HG03159 (cell line): ENCODE measurements around the gene PLCB2.

Experiments
- ATAC-seq: cut with Tn5 transposase; IDR thresholded peaks from one replicate; pipeline ENCODE4 v1.9.1; 2021; ENCODE audit warnings: mild to moderate bottlenecking, moderate library complexity; ENCODE audit not compliant: unreplicated experiment

PLCB2 gene

GRCh38 chr15:40325700-40326099, 18.0 kb upstream of the PLCB2 start:
- no peak for ATAC-seq

DNA sequence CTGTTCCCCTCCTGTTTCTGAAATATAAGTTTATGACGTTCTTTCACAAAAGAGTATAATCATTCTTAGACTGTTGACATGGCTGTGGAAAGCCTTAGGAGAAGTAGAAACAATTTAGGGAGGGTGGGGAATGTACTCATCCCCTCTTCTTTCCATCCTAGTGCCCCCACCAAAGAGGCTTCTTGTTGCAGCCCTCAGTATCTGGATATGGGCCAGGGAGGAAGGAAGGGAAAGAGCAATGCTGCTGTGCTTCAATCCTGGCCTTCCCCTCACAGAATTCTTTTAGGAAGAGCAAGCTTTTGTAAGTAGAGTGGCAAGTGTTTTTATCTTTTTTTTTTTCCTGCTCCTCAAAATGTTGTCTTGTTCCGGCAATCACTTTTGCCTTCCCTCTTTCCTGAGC, 17.5 kb upstream of the PLCB2 start:
- no peak for ATAC-seq

DNA sequence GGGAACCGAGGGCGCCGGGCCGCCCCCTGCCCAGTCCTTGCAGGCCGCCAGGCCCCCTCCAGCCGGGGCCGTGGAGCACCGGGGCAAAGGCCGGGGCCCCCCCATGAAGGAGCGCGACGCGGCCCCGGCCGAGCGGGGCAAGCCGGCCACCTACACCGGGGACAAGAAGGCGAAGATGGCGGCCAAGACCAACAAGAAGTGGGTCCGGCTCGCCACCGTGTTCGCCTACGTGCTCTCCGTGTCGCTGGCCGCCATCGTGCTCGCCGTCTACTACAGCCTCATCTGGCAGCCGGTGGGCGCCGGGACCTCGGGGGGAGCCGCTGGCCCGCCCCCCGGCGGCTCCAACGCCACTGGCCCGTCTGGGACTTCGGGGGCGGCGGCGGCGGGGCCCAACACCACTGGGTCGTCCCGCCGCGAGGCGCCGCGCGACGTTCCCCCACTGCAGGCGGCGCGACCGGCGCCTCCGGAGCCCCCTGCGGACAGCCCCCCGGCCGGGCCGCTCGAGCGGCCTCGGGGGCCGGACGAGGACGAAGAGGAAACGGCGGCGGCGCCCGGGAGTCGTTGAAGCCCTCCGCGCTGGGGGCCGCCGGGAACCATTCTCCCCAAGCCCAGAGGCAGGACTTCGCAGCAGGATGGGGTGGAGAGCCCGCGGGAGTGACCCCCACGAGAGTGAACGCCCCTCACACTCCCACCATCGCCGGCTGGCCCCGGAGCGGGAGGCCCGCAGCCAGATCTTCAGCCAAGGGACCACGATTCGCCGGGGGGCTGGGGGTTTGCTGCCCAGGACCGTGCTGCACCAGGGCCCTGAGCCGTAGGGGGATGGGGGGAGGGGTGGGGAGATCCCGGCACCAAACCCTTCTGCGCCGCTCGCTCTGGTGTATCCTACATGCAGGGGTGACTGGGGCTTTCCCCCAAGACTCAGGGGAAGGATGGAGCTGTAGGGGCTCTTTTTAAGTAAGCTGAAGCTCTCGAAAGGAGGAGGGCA, 16.5 kb upstream of the PLCB2 start:
- ATAC-seq, result peak; percentile 4

GRCh38 chr15:40323239-40323952, 15.7 kb upstream of the PLCB2 start, which contains the start of gene INAFM2:
Gene INAFM2 (plus strand): TSS chr15:40323692. CDS start chr15:40324056, 364 bp downstream.
- ATAC-seq, result peak; percentile 89

DNA sequence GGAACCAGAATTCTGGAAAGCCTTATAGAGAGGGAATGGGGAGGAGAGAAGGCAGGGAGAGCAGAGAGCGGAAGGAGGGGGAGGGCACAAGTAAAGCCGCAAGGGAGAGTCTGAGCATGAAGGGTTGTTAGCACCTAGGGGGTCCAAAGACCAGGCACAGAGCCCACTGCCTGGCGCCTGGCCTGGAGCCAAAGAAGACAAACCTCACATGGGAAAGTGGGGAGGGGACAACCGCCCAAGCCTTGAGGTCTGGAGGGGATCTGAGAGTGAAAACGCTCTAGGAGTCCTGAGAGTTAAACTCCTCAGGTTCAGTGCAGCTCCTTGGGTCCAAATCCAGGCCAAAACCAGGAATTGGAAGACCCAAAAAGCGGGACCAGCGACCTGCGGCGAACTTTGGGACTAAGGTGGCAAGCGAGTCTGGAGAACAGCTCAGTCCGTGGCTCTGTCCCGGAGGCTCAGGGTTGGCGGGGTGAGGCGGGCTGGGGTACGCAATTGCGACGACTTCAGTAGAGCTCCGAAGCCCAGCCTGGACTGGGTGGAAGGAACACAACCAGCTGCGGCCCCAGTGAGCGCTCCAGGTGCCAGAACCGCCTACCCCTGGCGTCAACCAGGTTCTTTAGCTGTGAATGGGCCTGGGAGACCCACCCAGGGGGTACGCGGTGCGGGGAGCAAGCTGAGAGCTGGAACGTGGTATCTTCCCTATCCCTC, 14.9 kb upstream of the PLCB2 start:
- ATAC-seq, result no peak

- ATAC-seq, result no peak
Observed at GRCh38 chr15:40320931-40321371, 13.2 kb upstream of the PLCB2 start.

DNA sequence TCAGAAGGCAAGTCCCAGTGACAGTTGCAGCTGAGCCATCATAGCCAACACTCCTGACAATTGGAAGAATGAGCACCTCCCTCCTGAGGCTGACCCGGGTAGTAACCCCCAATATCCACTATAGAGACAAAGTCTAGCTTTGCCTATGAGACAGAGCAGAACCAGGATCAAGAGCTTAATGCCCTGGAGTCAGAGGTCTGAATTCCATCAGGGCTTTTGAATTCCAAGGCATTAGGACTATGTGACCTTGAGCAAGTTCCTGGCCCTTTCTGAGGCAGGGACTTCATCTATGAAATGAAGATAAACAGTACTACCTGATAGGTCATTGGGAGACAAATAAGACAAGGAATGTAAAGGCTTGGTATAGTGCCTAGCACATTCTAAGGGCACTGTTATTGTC, 12.7 kb upstream of the PLCB2 start:
- ATAC-seq, result no peak

- no peak for ATAC-seq
Observed at GRCh38 chr15:40317580-40317979, 9.8 kb upstream of the PLCB2 start.

DNA sequence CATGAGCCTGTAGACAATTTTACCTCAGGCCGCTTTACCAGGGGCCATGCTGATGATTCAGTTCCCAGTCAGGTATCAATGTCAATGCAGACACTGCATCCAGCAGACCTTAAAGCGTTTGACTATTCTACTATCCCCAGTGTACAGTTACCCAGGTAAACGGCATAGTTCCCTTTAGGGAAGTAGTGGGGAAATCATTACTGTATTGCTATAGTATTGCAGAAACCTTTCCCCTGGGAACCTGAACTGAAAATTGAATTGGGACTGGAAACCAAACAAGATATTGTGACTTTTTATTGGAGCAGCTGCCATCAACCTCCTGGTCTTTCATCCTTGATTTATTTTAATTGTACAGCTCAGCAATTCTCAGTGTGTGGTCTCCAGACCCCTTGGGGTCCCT, 9.2 kb upstream of the PLCB2 start:
- ATAC-seq, result no peak

GRCh38 chr15:40314723-40315276, 7.1 kb upstream of the PLCB2 start:
- no peak for ATAC-seq

- ATAC-seq, result no peak
Observed at GRCh38 chr15:40313531-40314398, 6.0 kb upstream of the PLCB2 start.

DNA sequence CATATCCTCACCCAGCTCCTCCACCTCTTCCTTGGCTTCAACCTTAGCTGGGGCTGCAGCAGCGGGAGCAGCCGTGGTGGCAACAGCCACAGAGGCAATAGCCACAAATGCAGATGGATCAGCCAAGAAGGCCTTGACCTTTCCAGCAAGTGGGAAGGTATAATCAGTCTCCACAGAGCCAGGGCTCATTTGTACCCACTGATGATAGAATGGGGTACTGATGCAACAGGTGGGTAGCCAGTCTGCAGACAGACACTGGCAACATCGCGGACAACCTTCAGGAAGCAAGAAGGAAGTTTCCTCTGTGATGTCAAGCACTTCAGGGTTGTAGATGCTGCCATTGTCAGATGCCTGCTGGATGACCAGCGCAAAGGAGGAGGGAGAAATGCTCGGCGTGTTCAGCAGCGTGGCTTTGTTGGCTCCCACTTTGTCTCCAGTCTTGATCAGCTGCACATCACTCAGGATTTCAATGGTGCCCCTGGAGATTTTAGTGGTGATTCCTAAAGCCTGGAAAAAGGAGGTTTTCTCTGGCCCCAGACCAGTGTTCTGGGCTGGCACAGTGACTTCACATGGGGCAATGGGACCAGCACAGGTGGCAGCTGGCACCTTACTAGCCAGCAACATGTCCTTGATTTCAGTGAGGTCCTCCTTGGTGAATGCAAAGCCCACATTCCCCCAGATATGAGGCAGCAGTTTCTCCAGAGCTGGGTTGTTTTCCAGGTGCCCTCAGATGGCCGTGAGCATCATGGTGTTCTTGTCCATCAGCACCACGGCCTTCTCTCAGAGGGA, 4.8 kb upstream of the PLCB2 start:
- ATAC-seq, result no peak

DNA sequence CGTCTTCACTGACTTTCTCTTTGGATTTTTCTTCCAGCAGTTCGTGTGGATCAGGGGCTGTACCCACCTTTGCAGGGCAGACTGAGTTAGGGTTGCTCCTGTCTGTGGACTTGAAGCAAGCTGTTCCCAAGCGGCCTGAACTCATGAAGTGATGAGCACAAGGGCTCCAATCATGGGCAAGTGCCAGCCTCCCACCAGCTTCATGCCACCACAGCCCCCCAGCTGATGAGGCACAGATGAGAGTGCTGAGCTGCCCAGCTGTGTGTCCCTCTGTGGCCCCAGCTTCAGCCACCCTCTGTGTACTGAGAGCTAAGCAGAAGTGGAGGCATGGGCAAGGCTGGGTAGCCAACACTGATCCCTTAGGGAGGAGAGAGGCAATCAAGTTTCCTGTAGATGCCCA, 3.3 kb upstream of the PLCB2 start:
- no peak for ATAC-seq

DNA sequence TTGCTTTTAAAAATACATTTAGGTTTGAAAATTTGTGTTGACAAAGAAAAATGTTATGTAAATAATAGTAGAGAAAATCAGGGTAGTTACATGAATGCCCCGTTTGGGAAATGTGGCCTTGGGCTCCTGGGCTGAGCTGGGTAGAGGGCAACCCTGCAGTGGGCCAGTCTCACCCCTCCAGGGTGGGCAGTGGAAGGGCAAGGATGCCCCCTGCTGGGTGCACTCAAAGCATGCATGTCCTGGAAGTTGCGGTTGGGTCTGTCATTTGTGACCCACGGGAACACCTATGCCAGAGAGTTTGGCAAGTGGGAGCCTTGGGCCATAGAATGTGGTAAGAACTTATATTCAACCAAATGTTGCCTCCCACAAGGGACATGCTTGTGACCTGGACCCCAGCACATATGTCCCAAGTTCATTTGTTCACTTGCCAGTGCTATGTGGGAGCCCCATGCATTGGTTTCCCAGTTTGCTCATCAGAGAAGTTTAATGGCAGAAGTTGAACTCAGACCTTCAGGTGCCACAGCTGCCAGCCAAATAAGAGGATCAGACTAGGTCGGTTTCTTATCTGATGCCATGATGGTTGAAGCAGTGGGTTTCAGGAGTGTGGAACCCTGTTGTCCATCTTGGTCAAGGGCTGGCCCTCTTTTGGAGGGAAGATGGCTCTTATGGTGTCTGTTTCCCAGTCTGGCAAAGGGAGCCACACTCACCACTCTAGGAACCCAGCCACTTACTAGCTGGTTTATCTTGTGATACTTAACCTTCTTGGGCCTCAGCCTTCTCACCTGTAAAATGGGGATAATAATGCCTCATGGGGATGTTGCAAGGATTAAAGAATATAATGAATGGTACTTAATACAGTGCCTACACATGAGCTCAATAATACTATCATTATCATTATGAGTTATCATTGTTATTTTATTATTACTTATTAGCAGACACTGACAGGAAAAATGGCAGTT, 2.5 kb upstream of the PLCB2 start:
- ATAC-seq, result no peak

- no peak for ATAC-seq
Observed at GRCh38 chr15:40309344-40309862, 1.7 kb upstream of the PLCB2 start.

DNA sequence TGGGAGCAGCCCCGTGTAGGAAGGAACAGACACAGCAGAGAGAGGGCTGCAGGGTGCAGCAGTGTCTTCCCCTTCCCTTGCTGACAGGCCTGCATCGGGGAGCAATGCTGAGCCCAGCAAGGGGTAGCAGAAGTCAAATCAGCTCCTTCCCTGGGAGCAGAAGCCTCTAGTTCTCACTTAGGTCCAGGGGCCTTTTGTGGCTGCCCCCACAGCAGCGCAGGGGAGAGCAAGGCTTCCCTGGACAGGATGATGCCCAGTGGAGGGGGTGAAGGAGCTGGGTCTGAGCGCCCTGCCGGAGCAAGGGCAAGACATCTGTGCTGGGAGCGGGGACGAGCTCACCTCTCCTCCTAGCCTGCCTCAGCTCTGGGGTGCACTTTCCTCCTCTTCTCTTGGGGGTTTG, 827 bp downstream of the PLCB2 start:
- ATAC-seq, result no peak

DNA sequence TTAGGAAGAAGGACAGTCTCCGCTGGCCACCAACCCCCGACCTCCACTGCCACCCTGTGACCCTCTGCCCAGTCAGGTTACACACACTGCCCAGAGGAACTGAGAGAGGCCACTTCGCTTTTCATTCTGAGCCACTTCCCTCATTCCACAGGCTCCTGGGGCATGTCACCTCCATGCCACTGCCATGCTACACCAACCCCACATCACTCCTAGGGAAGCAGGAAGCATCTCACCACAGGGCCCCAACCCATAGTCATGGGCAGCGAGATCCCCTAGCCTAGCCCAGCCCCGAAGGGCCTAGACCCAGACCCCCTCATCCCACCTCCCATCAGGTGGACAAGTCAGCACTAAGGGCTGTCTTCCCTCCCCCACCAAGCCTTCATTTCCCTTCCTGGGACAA, 1.4 kb downstream of the PLCB2 start:
- no peak for ATAC-seq

DNA sequence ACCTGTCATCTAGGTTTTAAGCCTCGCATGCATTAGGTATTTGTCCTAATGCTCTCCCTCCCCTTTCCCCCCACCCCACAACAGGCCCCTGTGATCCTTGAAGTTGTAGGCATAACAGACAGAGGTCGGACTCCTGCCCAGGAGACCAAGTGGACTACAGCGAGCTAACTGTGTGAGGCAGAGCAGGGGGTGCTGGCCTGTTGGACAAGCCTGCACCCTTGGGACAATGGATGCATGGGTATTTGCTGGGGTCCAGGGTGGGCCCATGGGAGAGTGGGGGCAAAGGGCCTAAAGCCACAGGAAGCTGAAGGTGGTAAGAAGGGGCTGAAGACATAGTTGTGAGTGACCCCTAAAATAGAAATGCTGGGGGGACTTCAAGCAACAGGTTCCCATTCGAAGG, 2.5 kb downstream of the PLCB2 start:
- ATAC-seq, result no peak
